Left cardiac atrium (tissue), 4 donors: ENCODE measurements around the gene KCNJ1. TPM values are rescaled to one million over a fixed set of nuclear protein-coding genes. Genes with fewer than 3 reads are reported as not detected.

Experiments used
- ATAC-seq, 2 donors: fragments of 200-7000 bp; cut with Tn5 transposase; one replicate each; pipeline ENCODE4 v1.9.1; 2020; ENCODE audit warnings: mild to moderate bottlenecking in 2 of 2, moderate library complexity in 2 of 2
- DNase-seq: peaks from one replicate; pipeline ENCODE4 v3.0.0-alpha.2; 2020
- intact Hi-C, 2 donors: fragments of 100-400 bp; cut with DNase I; formaldehyde crosslinking; loops; one replicate each; pipeline versions ENCODE4 v1.14.1 to v1.15.1; 2022 to 2023
- total RNA-seq, 2 donors: library from RNA; stranded (reverse); fragmentation: NEBNext Ultra II Directional; extraction: Animal tissue kit (Norgen Biotek cat#: 25700); gene quantifications; one replicate each; pipeline ENCODE4 v1.2.1, GENCODE V29; 2021
- donor health status: DM: no; HTN: yes; CAD: no.
- donor health status: DM: no; HTN: yes; CAD: no; lungs with severe emphysema.
- donor health status: DM: yes; HTN: yes; CAD: no.
- donor health status: Dilated cardiomyopathy.

KCNJ1 gene
- total RNA-seq, 2 donors from 2014 or later, result not detected

GRCh38 chr11:128834157-128834556, 32.9 kb downstream of the KCNJ1 start:
- intact Hi-C loops, result loop anchor here (5.0 to 10.0 kb wide), 3 partner anchors 202 to 662 kb away; no protein-coding TSS in a partner anchor
- DNase-seq, result no peak
- ATAC-seq, result no peak

- DNase-seq (no peak), ATAC-seq (no peak)
- intact Hi-C loops, result loop anchor here (5.0 to 10.0 kb wide), 3 partner anchors 200 to 660 kb away; no protein-coding TSS in a partner anchor
Observed at GRCh38 chr11:128832121-128832497, 35.0 kb downstream of the KCNJ1 start.

GRCh38 chr11:128831174-128832120, 35.6 kb downstream of the KCNJ1 start:
- ATAC-seq (peak; percentile 76 to 78), DNase-seq (peak; percentile 73)
- intact Hi-C loops, result loop anchor here (2.0 to 10.0 kb wide), 4 partner anchors 199 to 659 kb away; no protein-coding TSS in a partner anchor

GRCh38 chr11:128830290-128831173, 36.6 kb downstream of the KCNJ1 start:
- intact Hi-C loops, result loop anchor here (2.0 to 10.0 kb wide), 4 partner anchors 198 to 658 kb away; no protein-coding TSS in a partner anchor
- ATAC-seq (peak in 1 of 2 donors; percentile 10), DNase-seq (no peak)

- intact Hi-C loops, result loop anchor here in 1 of 2 donors (5.0 kb wide), 1 partner anchor 51 kb away; no protein-coding TSS in a partner anchor
- ATAC-seq, result no peak
Observed at GRCh38 chr11:128828350-128828749, 38.7 kb downstream of the KCNJ1 start.

GRCh38 chr11:128827191-128827893, 39.8 kb downstream of the KCNJ1 start:
- intact Hi-C loops, result loop anchor here in 1 of 2 donors (5.0 kb wide), 1 partner anchor 50 kb away; no protein-coding TSS in a partner anchor
- DNase-seq (no peak), ATAC-seq (peak in 1 of 2 donors; percentile 58)

More at GRCh38 chr11:128828350-128828749, 38.7 kb downstream of the KCNJ1 start:
- DNase-seq, result no peak

GRCh38 chr11:128825050-128825784, 41.9 kb downstream of the KCNJ1 start:
- no peak for DNase-seq
- intact Hi-C loops, result loop anchor here in 1 of 2 donors (5.0 kb wide), 1 partner anchor 48 kb away; no protein-coding TSS in a partner anchor
- peak in 1 of 2 donors; percentile 23 for ATAC-seq

- ATAC-seq (peak; percentile 48 to 71), DNase-seq (no peak)
- intact Hi-C loops, result loop anchor here in 1 of 2 donors (5.0 kb wide), 1 partner anchor 47 kb away; no protein-coding TSS in a partner anchor
Observed at GRCh38 chr11:128824191-128825049, 42.7 kb downstream of the KCNJ1 start.

- ATAC-seq, result no peak
- intact Hi-C loops, result no loop called here
Observed at GRCh38 chr11:128823753-128824152, 43.3 kb downstream of the KCNJ1 start.

GRCh38 chr11:128822130-128822529, 45.0 kb downstream of the KCNJ1 start:
- intact Hi-C loops, result no loop called here
- DNase-seq (no peak), ATAC-seq (no peak)

More at GRCh38 chr11:128823753-128824152, 43.3 kb downstream of the KCNJ1 start:
- DNase-seq, result no peak

- no peak for ATAC-seq
- no peak for DNase-seq
- intact Hi-C loops, result no loop called here
Observed at GRCh38 chr11:128821556-128821955, 45.5 kb downstream of the KCNJ1 start.

- DNase-seq (no peak), ATAC-seq (no peak)
- intact Hi-C loops, result no loop called here
Observed at GRCh38 chr11:128819198-128819597, 47.9 kb downstream of the KCNJ1 start.

- intact Hi-C loops, result no loop called here
Observed at GRCh38 chr11:128814856-128815705, 52.0 kb downstream of the KCNJ1 start.

GRCh38 chr11:128813729-128814128, 53.4 kb downstream of the KCNJ1 start:
- intact Hi-C loops, result no loop called here
- DNase-seq (no peak), ATAC-seq (no peak)

More at GRCh38 chr11:128814856-128815705, 52.0 kb downstream of the KCNJ1 start:
- peak; percentile 93 for ATAC-seq
- peak; percentile 71 for DNase-seq

GRCh38 chr11:128810784-128811514, 56.1 kb downstream of the KCNJ1 start:
- ATAC-seq, result no peak
- intact Hi-C loops, result no loop called here
- no peak for DNase-seq
